GM12878 (cell line): ENCODE data around the gene RERE. TPM values are rescaled to one million over a fixed set of nuclear protein-coding genes. Genes with fewer than 3 reads are reported as not detected.

ENCODE experiments used
- ATAC-seq: fragments of 200-7000 bp; cut with Tn5 transposase; 3 replicates; pipeline ENCODE4 v1.9.1; 2020; ENCODE audit warnings: mild to moderate bottlenecking, moderate library complexity
- BruUV-seq: library from RNA; stranded (reverse); fragments of 400-500 nt; replicated peaks from 2 replicates; lab custom pipeline; 2021; lab: Mats Ljungman, UMichigan
- CTCF ChIA-PET: fragments of 300-600 bp; sonication (Branson Sonifier 250); formaldehyde crosslinking; extraction: SDS; loops from one replicate; lab custom pipeline; 2021; ENCODE audit warnings: inconsistent platforms; lab: Yijun Ruan, JAX
- POLR2A ChIA-PET: fragments of 350-600 bp; formaldehyde crosslinking; extraction: SDS; loops from one replicate; lab custom pipeline; 2021; ENCODE audit warnings: inconsistent platforms; lab: Charles Lee
- RAD21 ChIA-PET: fragments of 300-600 bp; sonication (Branson Sonifier 250); formaldehyde crosslinking; loops from one replicate; lab custom pipeline; 2023; ENCODE audit warnings: antibody characterized with exemption; ENCODE audit not compliant: unreplicated experiment; lab: Charles Lee
- SMC1A ChIA-PET: fragments of 300-600 bp; sonication (Branson Sonifier 250); formaldehyde crosslinking; loops from one replicate; lab custom pipeline; 2023; ENCODE audit not compliant: unreplicated experiment, uncharacterized antibody; lab: Charles Lee
- DNase-seq: peaks from one replicate; pipeline ENCODE4 v3.0.0-alpha.2; 2011; ENCODE audit warnings: low read depth, low spot score
- FAIRE-seq: peaks from 3 replicates; lab custom pipeline; 2011; peaks lifted over from hg19 to GRCh38; lab: Jason Lieb, UNC
- H2AFZ ChIP-seq: 2 replicates; pipeline ENCODE4 v1.6.0; 2011; ENCODE audit warnings: low read depth, low read length, control low read depth; ENCODE audit not compliant: control insufficient read depth
- H3K27ac ChIP-seq: 2 replicates; pipeline ENCODE4 v1.5.1; 2011; ENCODE audit warnings: control low read depth; ENCODE audit not compliant: control insufficient read depth, insufficient read depth
- H3K27me3 ChIP-seq, 2 experiments: replicated peaks in 1 of 2; 2 replicates each; pipeline versions ENCODE4 v1.6.0 to v1.6.1; 2011; ENCODE audit warnings: low read length in 1 of 2; ENCODE audit not compliant: control insufficient read depth in 2 of 2, insufficient read depth in 2 of 2
- H3K36me3 ChIP-seq, 2 experiments: 2 replicates each; pipeline ENCODE4 v1.5.1; 2011; ENCODE audit warnings: low read length in 1 of 2; ENCODE audit not compliant: control insufficient read depth in 2 of 2, insufficient read depth in 2 of 2
- H3K4me1 ChIP-seq: 2 replicates; pipeline ENCODE4 v1.6.1; 2011; ENCODE audit warnings: mild to moderate bottlenecking, low read length, moderate library complexity, mixed read lengths; ENCODE audit not compliant: control insufficient read depth, insufficient read depth
- H3K4me2 ChIP-seq: 2 replicates; pipeline ENCODE4 v1.6.0; 2011; ENCODE audit warnings: control low read depth; ENCODE audit not compliant: control insufficient read depth, insufficient read depth
- H3K4me3 ChIP-seq: fragments of 200-600 bp; sonication (generic); 2 replicates; pipeline ENCODE4 v1.5.1; 2016
- H3K79me2 ChIP-seq: 2 replicates; pipeline ENCODE4 v1.6.0; 2011; ENCODE audit warnings: low read length; ENCODE audit not compliant: control insufficient read depth, insufficient read depth
- H3K9ac ChIP-seq: 2 replicates; pipeline ENCODE4 v1.8.0; 2011; ENCODE audit warnings: low read length, control low read depth, mixed read lengths; ENCODE audit not compliant: control insufficient read depth, insufficient read depth
- H3K9me3 ChIP-seq: replicated peaks from 3 replicates; pipeline ENCODE4 v1.5.1; 2011; ENCODE audit warnings: mild to moderate bottlenecking, low read length; ENCODE audit not compliant: control insufficient read depth, insufficient read depth
- H4K20me1 ChIP-seq: 2 replicates; pipeline ENCODE4 v1.6.0; 2011; ENCODE audit not compliant: control insufficient read depth, insufficient read depth
- CREB1 ChIP-seq: IDR thresholded peaks from 2 replicates; pipeline ENCODE4 v1.6.1; 2012; ENCODE audit warnings: low read depth, mild to moderate bottlenecking, inconsistent platforms
- HDGF ChIP-seq: fragments of 450-650 bp; IDR thresholded peaks from 2 replicates; pipeline ENCODE4 v1.6.1; 2016; ENCODE audit warnings: antibody characterized with exemption
- KDM1A ChIP-seq: fragments of 200-600 bp; sonication (generic); IDR thresholded peaks from 2 replicates; pipeline ENCODE4 v1.6.1; 2016; ENCODE audit warnings: borderline replicate concordance
- KLF5 ChIP-seq: fragments of 450-650 bp; IDR thresholded peaks from 2 replicates; pipeline ENCODE4 v1.6.1; 2014; ENCODE audit warnings: mild to moderate bottlenecking; ENCODE audit not compliant: partially characterized antibody
- NR2C2 ChIP-seq: IDR thresholded peaks from 2 replicates; pipeline ENCODE4 v1.6.1; 2011; ENCODE audit warnings: borderline replicate concordance, low read depth; ENCODE audit not compliant: control insufficient read depth, insufficient read length
- SIX5 ChIP-seq: IDR thresholded peaks from 2 replicates; pipeline ENCODE4 v1.6.1; 2011; ENCODE audit warnings: mild to moderate bottlenecking, low read depth, low read length, moderate library complexity; ENCODE audit not compliant: severe bottlenecking
- SRF ChIP-seq, 2 experiments: IDR thresholded peaks; 2 replicates each; pipeline ENCODE4 v1.6.1; 2011; ENCODE audit warnings: low read depth in 2 of 2, low read length in 2 of 2, mild to moderate bottlenecking in 1 of 2, moderate library complexity in 1 of 2
- YY1 ChIP-seq: IDR thresholded peaks from 2 replicates; pipeline ENCODE4 v1.6.1; 2011; ENCODE audit warnings: low read depth, mild to moderate bottlenecking, low read length
- ZBED1 ChIP-seq: IDR thresholded peaks from 2 replicates; pipeline ENCODE4 v1.6.1; 2016; ENCODE audit warnings: borderline replicate concordance
- ZNF384 ChIP-seq: IDR thresholded peaks from 2 replicates; pipeline ENCODE4 v1.6.1; 2012; ENCODE audit warnings: low read depth, mild to moderate bottlenecking, low read length, improper control_type of control experiment, borderline replicate concordance
- WGBS: methylation state at CpG from one replicate; pipeline ENCODE4 v1.1.6; 2016; ENCODE audit warnings: low lambda C conversion rate; ENCODE audit not compliant: insufficient replicate concordance, insufficient coverage; ENCODE audit errors: missing lambda C conversion rate; 5-methylcytosine and 5-hydroxymethylcytosine counted together
- in situ Hi-C: fragments of 300-500 bp; cut with MboI; formaldehyde crosslinking; loops from 9 replicates; pipeline ENCODE4 v1.14.3; 2018; ENCODE audit warnings: mixed read lengths
- intact Hi-C: fragments of 100-400 bp; cut with micrococcal nuclease; formaldehyde crosslinking; loops from one replicate; pipeline ENCODE4 v1.14.2; 2022; ENCODE audit not compliant: unreplicated experiment
- polyA plus RNA-seq, 11 experiments: library from polyadenylated mRNA; depleted of rRNA in 4 of 11; unstranded in 6 of 11; stranded (reverse) in 5 of 11; fragments of >200 nt; fragmentation: Nextera tagmentation in 4 of 11; fragmentation: Illumina TruSeq in 1 of 11; extraction: Ambion mirVana in 4 of 11; extraction: Trizol in 1 of 11; gene quantifications; 1 replicate in 1 of 11; 2 replicates in 10 of 11; pipeline versions ENCODE4 v1.2.1 to v1.2.3, GENCODE V29; 2011 to 2016; ENCODE audit warnings: inconsistent platforms in 2 of 11, missing spikeins in 2 of 11, low read depth in 1 of 11
- total RNA-seq, 4 experiments: library from RNA; depleted of rRNA in 3 of 4; stranded (reverse); fragments of >200 nt in 3 of 4; fragmentation: Illumina TruSeq in 1 of 4; extraction: Trizol in 1 of 4; gene quantifications; 2 replicates each; pipeline versions ENCODE4 v1.2.1 to v1.2.3, GENCODE V29; 2013 to 2021
- TF ChIP-seq, protein P1 (sequence below): fragments of 450-650 bp; IDR thresholded peaks from 2 replicates; pipeline ENCODE4 v1.6.1; 2018; ENCODE audit warnings: mild to moderate bottlenecking, low read depth, moderate library complexity; ENCODE audit not compliant: partially characterized antibody

Gene RERE
- total and polyA plus RNA-seq, 10 of the 15 experiments (the other 5 are each of a cell fraction or from before 2014, with no cell fraction given) = 5.2 to 60.5 (median 20.2) TPM

DNA sequence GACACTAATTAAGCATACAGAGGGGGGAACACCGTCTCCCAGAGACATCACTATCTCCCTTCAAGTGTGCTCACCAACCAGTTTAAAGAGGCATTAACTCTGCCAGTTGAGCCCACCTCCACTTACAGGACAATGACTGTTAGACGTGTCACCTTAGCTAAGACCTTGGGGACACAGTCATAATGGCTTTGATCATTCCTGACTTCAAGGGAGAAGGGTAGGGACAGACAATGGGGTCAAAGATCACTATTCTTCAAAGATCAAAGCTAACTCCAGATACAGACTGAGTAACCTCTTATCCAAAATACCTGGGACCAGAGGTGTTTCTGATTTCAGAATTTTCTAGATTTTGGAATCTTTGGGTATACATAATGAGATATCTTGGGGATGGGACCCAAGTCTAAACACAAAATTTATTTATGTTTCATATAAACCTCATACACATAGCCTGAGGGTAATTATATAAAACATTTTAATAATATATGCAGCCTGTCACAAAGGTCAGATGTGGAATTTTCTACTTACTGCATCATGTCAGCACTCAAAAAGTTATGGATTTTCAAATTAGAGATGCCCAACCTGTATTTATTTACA, 253.4 kb downstream of the RERE start:
- SMC1A ChIA-PET = interaction anchor here (1.0 to 8.5 kb wide), 11 partner anchors 9 to 285 kb away, joined by 3 to 258 read pairs (median 4); no protein-coding TSS in a partner anchor
- no peak for FAIRE-seq
- TF ChIP-seq KLF5 (no peak), NR2C2 (no peak), KDM1A (no peak), HDGF (no peak), ZBED1 (no peak), SRF (IDR thresholded peaks at IDR 0.05; ENCODE audit: low read depth in 2 of 2, low read length in 2 of 2) (no peak), SIX5 (no peak), CREB1 (no peak), YY1 (no peak), ZNF384 (no peak)
- TF ChIP-seq, protein P1, sequence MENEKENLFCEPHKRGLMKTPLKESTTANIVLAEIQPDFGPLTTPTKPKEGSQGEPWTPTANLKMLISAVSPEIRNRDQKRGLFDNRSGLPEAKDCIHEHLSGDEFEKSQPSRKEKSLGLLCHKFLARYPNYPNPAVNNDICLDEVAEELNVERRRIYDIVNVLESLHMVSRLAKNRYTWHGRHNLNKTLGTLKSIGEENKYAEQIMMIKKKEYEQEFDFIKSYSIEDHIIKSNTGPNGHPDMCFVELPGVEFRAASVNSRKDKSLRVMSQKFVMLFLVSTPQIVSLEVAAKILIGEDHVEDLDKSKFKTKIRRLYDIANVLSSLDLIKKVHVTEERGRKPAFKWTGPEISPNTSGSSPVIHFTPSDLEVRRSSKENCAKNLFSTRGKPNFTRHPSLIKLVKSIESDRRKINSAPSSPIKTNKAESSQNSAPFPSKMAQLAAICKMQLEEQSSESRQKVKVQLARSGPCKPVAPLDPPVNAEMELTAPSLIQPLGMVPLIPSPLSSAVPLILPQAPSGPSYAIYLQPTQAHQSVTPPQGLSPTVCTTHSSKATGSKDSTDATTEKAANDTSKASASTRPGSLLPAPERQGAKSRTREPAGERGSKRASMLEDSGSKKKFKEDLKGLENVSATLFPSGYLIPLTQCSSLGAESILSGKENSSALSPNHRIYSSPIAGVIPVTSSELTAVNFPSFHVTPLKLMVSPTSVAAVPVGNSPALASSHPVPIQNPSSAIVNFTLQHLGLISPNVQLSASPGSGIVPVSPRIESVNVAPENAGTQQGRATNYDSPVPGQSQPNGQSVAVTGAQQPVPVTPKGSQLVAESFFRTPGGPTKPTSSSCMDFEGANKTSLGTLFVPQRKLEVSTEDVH = no peak
- CTCF ChIA-PET = interaction anchor here (0.5 to 13.0 kb wide), 10 partner anchors 9 to 285 kb away, joined by 3 to 211 read pairs (median 4); no protein-coding TSS in a partner anchor
- RAD21 ChIA-PET = interaction anchor here (0.6 to 8.5 kb wide), 8 partner anchors 16 to 285 kb away, joined by 3 to 174 read pairs (median 4); no protein-coding TSS in a partner anchor
- H3K36me3 ChIP-seq = no peaks in the 10 kb centered on the region
- H3K9ac ChIP-seq = no peak overlapping the region
- H3K27ac ChIP-seq = no peak overlapping the region
- no peaks in the 10 kb centered on the region for H3K9me3 ChIP-seq
- BruUV-seq = no TSS peak
- H4K20me1 ChIP-seq = no peaks in the 10 kb centered on the region
- in situ Hi-C loops = loop anchor here (5.0 kb wide), 3 partner anchors 108 to 278 kb away; no protein-coding TSS in a partner anchor
- H3K4me2 ChIP-seq = no peak overlapping the region
- no peak overlapping the region for H3K4me3 ChIP-seq
- no peak for ATAC-seq
- intact Hi-C loops = no loop called here
- no peaks in the 10 kb centered on the region for H3K27me3 ChIP-seq
- no peak overlapping the region for H2AFZ ChIP-seq
- POLR2A ChIA-PET = interaction anchor here (0.5 kb wide), 1 partner anchor 11 kb away, joined by 5 read pairs; no protein-coding TSS in a partner anchor
- 63% methylated on average over 2 of the region's 2 CpGs for WGBS
- no peak for DNase-seq
- peaks cover 15% of the 10 kb centered on the region for H3K4me1 ChIP-seq
- H3K79me2 ChIP-seq = peaks cover 2% of the 10 kb centered on the region
